Osteoblast (primary cell): ENCODE data around the gene TAPT1. TPM values are rescaled to one million over a fixed set of nuclear protein-coding genes. Genes with fewer than 3 reads are reported as not detected.

Source experiments
- DNase-seq: peaks from one replicate; pipeline ENCODE4 v3.0.0; 2011; ENCODE audit warnings: low spot score, mixed read lengths; ENCODE audit not compliant: insufficient read length; ENCODE audit errors: missing footprints
- H2AFZ ChIP-seq: 2 replicates; pipeline ENCODE4 v1.6.0; 2011; ENCODE audit warnings: mild to moderate bottlenecking, low read length
- H3K27ac ChIP-seq: 2 replicates; pipeline ENCODE4 v1.5.1; 2011; ENCODE audit warnings: mild to moderate bottlenecking, low read depth, low read length, moderate library complexity
- H3K27me3 ChIP-seq: 2 replicates; pipeline ENCODE4 v1.6.0; 2012; ENCODE audit warnings: mild to moderate bottlenecking, control low read depth, inconsistent platforms, low read length, moderate library complexity; ENCODE audit not compliant: insufficient read depth
- H3K36me3 ChIP-seq: 2 replicates; pipeline ENCODE4 v1.5.1; 2011; ENCODE audit warnings: mild to moderate bottlenecking, low read length, control low read depth, moderate library complexity; ENCODE audit not compliant: insufficient read depth
- H3K4me1 ChIP-seq: 2 replicates; pipeline ENCODE4 v1.5.1; 2011; ENCODE audit warnings: mild to moderate bottlenecking, low read length, control low read depth, moderate library complexity; ENCODE audit not compliant: insufficient read depth
- H3K4me2 ChIP-seq: 2 replicates; pipeline ENCODE4 v1.6.0; 2011; ENCODE audit warnings: mild to moderate bottlenecking, low read length; ENCODE audit not compliant: insufficient read depth
- H3K4me3 ChIP-seq: fragments of 200-600 bp; sonication (generic); 3 replicates; pipeline ENCODE4 v1.5.1; 2012; ENCODE audit warnings: mild to moderate bottlenecking, low read length, inconsistent platforms; ENCODE audit not compliant: insufficient read depth
- H3K79me2 ChIP-seq: 2 replicates; pipeline ENCODE4 v1.6.0; 2012; ENCODE audit warnings: mild to moderate bottlenecking, low read length, control low read depth, inconsistent platforms; ENCODE audit not compliant: insufficient read depth
- H3K9me3 ChIP-seq: 2 replicates; pipeline ENCODE4 v1.5.1; 2011; ENCODE audit warnings: low read depth, low read length, control low read depth
- H4K20me1 ChIP-seq: 2 replicates; pipeline ENCODE4 v1.6.0; 2012; ENCODE audit warnings: mild to moderate bottlenecking, low read length, control low read depth; ENCODE audit not compliant: insufficient read depth
- total RNA-seq: library from RNA; depleted of rRNA; stranded (reverse); fragments of >200 nt; gene quantifications from 2 replicates; pipeline ENCODE4 v1.2.3, GENCODE V29; 2012
- TF ChIP-seq, protein P1 (sequence below): IDR thresholded peaks from 2 replicates; pipeline ENCODE4 v1.5.1; 2011; ENCODE audit warnings: mild to moderate bottlenecking, low read depth, low read length, moderate library complexity; ENCODE audit errors: extremely low read depth

TAPT1 gene
- total RNA-seq, 1 donor: 19.5 TPM

DNA sequence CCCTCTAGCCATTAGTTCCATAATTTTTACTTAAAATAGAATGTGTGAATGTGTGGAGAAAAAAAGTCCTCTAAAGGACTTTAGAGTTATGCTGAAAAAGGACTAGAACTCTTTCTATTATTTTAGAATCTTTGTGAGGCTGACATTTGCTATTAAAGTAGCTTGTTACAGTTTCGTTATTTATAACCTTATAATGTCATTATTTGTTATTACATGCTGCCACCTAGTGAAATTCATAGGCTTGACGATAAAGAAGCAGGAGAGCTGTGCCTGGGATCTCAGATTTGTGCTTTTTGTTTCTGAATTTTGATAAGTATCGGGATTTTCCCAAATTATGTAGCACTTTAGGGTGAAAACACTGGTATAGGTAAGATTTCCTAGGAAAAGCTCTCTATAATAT lies 38.5 kb upstream of the TAPT1 start:
- DNase-seq: no peak
- TF ChIP-seq, protein P1, sequence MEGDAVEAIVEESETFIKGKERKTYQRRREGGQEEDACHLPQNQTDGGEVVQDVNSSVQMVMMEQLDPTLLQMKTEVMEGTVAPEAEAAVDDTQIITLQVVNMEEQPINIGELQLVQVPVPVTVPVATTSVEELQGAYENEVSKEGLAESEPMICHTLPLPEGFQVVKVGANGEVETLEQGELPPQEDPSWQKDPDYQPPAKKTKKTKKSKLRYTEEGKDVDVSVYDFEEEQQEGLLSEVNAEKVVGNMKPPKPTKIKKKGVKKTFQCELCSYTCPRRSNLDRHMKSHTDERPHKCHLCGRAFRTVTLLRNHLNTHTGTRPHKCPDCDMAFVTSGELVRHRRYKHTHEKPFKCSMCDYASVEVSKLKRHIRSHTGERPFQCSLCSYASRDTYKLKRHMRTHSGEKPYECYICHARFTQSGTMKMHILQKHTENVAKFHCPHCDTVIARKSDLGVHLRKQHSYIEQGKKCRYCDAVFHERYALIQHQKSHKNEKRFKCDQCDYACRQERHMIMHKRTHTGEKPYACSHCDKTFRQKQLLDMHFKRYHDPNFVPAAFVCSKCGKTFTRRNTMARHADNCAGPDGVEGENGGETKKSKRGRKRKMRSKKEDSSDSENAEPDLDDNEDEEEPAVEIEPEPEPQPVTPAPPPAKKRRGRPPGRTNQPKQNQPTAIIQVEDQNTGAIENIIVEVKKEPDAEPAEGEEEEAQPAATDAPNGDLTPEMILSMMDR: peak; percentile 63
- no peaks in the 10 kb centered on the region for H3K79me2 ChIP-seq
- peaks cover 10% of the 10 kb centered on the region for H3K4me1 ChIP-seq
- H2AFZ ChIP-seq: no peak overlapping the region
- no peaks in the 10 kb centered on the region for H3K9me3 ChIP-seq
- H4K20me1 ChIP-seq: no peaks in the 10 kb centered on the region
- no peak overlapping the region for H3K4me2 ChIP-seq
- no peak overlapping the region for H3K4me3 ChIP-seq
- H3K27ac ChIP-seq: no peak overlapping the region
- no peaks in the 10 kb centered on the region for H3K27me3 ChIP-seq
- no peaks in the 10 kb centered on the region for H3K36me3 ChIP-seq

DNA sequence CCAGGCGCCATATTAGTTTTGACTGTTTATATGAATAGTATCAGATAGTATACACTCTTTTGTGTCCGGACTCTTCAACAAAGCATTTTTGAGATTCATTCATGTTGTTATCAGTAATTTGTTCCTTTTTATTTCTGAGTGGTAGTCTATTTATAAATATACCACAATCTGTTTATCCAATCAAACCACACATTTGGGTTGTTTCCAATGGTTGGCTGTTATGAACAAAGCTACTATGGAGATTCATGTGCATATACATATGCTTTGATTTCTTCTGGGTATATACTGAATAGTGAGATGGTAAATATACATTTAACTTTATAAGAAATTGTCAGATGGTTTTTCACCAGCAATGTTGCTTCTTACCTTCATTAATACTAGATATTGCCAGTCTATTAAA lies 36.8 kb upstream of the TAPT1 start:
- H3K4me1 ChIP-seq: no peaks in the 10 kb centered on the region
- H3K9me3 ChIP-seq: no peaks in the 10 kb centered on the region
- H3K4me3 ChIP-seq: no peak overlapping the region
- TF ChIP-seq, protein P1: no peak
- H3K27me3 ChIP-seq: no peaks in the 10 kb centered on the region
- H2AFZ ChIP-seq: no peak overlapping the region
- no peaks in the 10 kb centered on the region for H3K79me2 ChIP-seq
- H3K27ac ChIP-seq: no peak overlapping the region
- H3K4me2 ChIP-seq: no peak overlapping the region
- no peaks in the 10 kb centered on the region for H3K36me3 ChIP-seq
- no peak for DNase-seq
- no peaks in the 10 kb centered on the region for H4K20me1 ChIP-seq

DNA sequence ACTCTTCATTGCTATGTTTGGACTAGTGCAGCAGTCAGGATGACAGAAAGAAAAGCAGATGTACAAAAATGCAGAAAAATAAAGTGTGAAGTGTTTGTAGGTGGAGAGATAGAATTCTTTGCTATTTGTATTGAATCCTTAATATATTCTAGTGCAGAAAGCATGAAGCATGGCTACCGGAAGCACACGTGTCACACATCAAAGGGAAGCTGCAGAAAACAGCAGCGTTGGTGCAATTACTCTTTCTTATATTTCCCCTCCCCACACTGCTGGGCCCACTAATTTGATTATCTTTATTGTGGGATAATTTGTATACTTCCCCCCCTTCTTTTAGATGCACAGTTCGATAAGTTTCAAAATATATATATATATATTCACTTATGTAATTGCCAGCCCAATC lies 35.9 kb upstream of the TAPT1 start:
- Histone ChIP-seq H3K4me3 (no peak overlapping the region), H3K27me3 (no peaks in the 10 kb centered on the region), H3K27ac (no peak overlapping the region), H3K9me3 (no peaks in the 10 kb centered on the region), H3K4me1 (no peaks in the 10 kb centered on the region), H2AFZ (no peak overlapping the region), H3K79me2 (no peaks in the 10 kb centered on the region), H4K20me1 (no peaks in the 10 kb centered on the region), H3K4me2 (no peak overlapping the region), H3K36me3 (no peaks in the 10 kb centered on the region)
- no peak for DNase-seq
- TF ChIP-seq, protein P1: no peak

DNA sequence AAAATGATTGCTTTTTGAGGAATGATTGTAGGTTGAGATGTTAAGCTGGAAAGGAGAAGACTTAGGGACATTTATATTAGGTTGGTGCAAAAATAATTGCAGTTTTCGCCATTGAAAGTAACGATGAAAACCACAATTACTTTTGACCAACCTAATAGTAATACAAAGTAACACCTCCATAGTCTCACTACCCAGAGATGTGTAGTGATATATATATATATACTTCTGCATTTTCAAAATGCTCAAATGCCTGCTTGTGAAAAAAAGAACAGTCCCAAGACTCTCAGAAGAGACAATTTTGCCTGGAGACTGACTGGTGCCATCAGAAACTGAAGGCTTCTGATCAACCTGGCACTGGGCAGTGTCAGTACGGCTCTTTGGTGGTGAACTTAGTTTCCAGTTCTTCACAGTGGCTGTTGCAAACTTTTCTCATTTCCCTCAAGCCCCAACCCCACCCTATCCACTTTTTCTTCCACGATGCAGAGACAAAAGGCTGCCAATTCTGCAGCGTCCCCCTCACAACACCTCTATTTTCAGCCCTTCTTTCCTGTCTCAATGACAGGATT lies 35.1 kb upstream of the TAPT1 start:
- Histone ChIP-seq H3K36me3 (no peaks in the 10 kb centered on the region), H3K27ac (no peak overlapping the region), H3K9me3 (no peaks in the 10 kb centered on the region), H3K4me3 (no peak overlapping the region), H3K79me2 (no peaks in the 10 kb centered on the region), H2AFZ (no peak overlapping the region), H3K4me2 (no peak overlapping the region), H3K27me3 (no peaks in the 10 kb centered on the region), H4K20me1 (no peaks in the 10 kb centered on the region), H3K4me1 (no peaks in the 10 kb centered on the region)
- TF ChIP-seq, protein P1: no peak
- no peak for DNase-seq
